ENCODE measurements around the gene PSME3IP1.

PSME3IP1 gene

GRCh38 chr16:57137043-57137442 lies 48.8 kb downstream of the PSME3IP1 start:
- H3K4me3 Mint-ChIP-seq = no peak overlapping the region
- no peak overlapping the region for H3K27ac Mint-ChIP-seq
- no peaks in the 10 kb centered on the region for H3K9me3 Mint-ChIP-seq
- peaks cover 16% of the 10 kb centered on the region for H3K4me1 Mint-ChIP-seq
- TF ChIP-seq CTCF (IDR thresholded peaks at IDR 0.05; ENCODE audit: unreplicated experiment in 3 of 3) = no peak
- H3K36me3 Mint-ChIP-seq (ENCODE audit: low read depth) = no peaks in the 10 kb centered on the region
- no peaks in the 10 kb centered on the region for H3K27me3 Mint-ChIP-seq (ENCODE audit: low read depth)

GRCh38 chr16:57134982-57135381 lies 50.9 kb downstream of the PSME3IP1 start:
- no peak for TF ChIP-seq CTCF (IDR thresholded peaks at IDR 0.05; ENCODE audit: unreplicated experiment in 3 of 3)
- Mint-ChIP-seq H3K4me1 (peaks cover 11% of the 10 kb centered on the region), H3K27ac (no peak overlapping the region), H3K9me3 (no peaks in the 10 kb centered on the region), H3K36me3 (ENCODE audit: low read depth) (no peaks in the 10 kb centered on the region), H3K27me3 (ENCODE audit: low read depth) (no peaks in the 10 kb centered on the region), H3K4me3 (no peak overlapping the region)

GRCh38 chr16:57133886-57134285 lies 52.0 kb downstream of the PSME3IP1 start:
- H3K36me3 Mint-ChIP-seq (ENCODE audit: low read depth) = no peaks in the 10 kb centered on the region
- no peak for TF ChIP-seq CTCF (IDR thresholded peaks at IDR 0.05; ENCODE audit: unreplicated experiment in 3 of 3)
- peaks cover 4% of the 10 kb centered on the region for H3K27me3 Mint-ChIP-seq (ENCODE audit: low read depth)
- H3K4me1 Mint-ChIP-seq = peaks cover 2% of the 10 kb centered on the region
- H3K9me3 Mint-ChIP-seq = no peaks in the 10 kb centered on the region
- H3K4me3 Mint-ChIP-seq = no peak overlapping the region
- H3K27ac Mint-ChIP-seq = no peak overlapping the region

DNA sequence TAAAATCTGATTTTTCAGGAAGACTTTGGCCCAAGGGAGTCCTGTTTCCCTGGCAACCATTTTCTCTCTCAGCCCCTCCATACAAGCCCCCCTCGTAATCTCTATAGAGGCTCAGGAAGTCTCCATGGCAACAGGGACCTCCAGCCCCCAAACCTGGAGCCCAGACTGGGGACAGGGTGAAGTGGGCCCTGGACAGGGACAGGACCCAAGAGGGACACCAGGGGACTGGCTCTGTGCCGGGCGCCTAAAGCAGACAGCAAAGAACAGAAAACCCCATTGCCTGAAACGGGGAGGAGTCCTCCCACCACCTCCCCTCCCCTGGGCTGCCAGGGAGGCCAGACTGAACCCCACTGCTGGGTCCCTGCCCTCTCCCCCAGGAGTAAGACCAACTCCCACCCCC lies 52.8 kb downstream of the PSME3IP1 start:
- Mint-ChIP-seq H3K27ac (peak overlapping the region in 1 of 3 experiments; percentile 25), H3K27me3 (ENCODE audit: low read depth) (peaks cover 4% of the 10 kb centered on the region), H3K4me1 (no peaks in the 10 kb centered on the region), H3K9me3 (no peaks in the 10 kb centered on the region), H3K36me3 (ENCODE audit: low read depth) (no peaks in the 10 kb centered on the region), H3K4me3 (no peak overlapping the region)
- no peak for TF ChIP-seq CTCF (IDR thresholded peaks at IDR 0.05; ENCODE audit: unreplicated experiment in 3 of 3)

- no peak overlapping the region for H3K4me3 Mint-ChIP-seq
- peaks cover 4% of the 10 kb centered on the region for H3K27me3 Mint-ChIP-seq (ENCODE audit: low read depth)
- no peaks in the 10 kb centered on the region for H3K36me3 Mint-ChIP-seq (ENCODE audit: low read depth)
- H3K27ac Mint-ChIP-seq = peak overlapping the region in 1 of 3 experiments; percentile 25
- H3K4me1 Mint-ChIP-seq = no peaks in the 10 kb centered on the region
- TF ChIP-seq CTCF (IDR thresholded peaks at IDR 0.05; ENCODE audit: unreplicated experiment in 3 of 3) = no peak
- H3K9me3 Mint-ChIP-seq = no peaks in the 10 kb centered on the region
These were observed 53.4 kb downstream of the PSME3IP1 start for GRCh38 chr16:57132470-57132869.

- no peak for TF ChIP-seq CTCF (IDR thresholded peaks at IDR 0.05; ENCODE audit: unreplicated experiment in 3 of 3)
- no peak overlapping the region for H3K27ac Mint-ChIP-seq
- peaks cover 4% of the 10 kb centered on the region for H3K27me3 Mint-ChIP-seq (ENCODE audit: low read depth)
- no peaks in the 10 kb centered on the region for H3K36me3 Mint-ChIP-seq (ENCODE audit: low read depth)
- H3K4me1 Mint-ChIP-seq = no peaks in the 10 kb centered on the region
- no peaks in the 10 kb centered on the region for H3K9me3 Mint-ChIP-seq
- no peak overlapping the region for H3K4me3 Mint-ChIP-seq
These were observed 54.4 kb downstream of the PSME3IP1 start for GRCh38 chr16:57131351-57131970.

Measured in nephron (organoid).